ENCODE data around the gene CFAP44. TPM values are rescaled to one million over a fixed set of nuclear protein-coding genes. Genes with fewer than 3 reads are reported as not detected.
A peak's percentile ranks its signal among the peaks of the same experiment; 100 is the strongest.

CFAP44 gene
- total and polyA plus RNA-seq, 2 of the 4 experiments (the other 2 are of a cell fraction): 0.90 to 1.7 TPM

DNA sequence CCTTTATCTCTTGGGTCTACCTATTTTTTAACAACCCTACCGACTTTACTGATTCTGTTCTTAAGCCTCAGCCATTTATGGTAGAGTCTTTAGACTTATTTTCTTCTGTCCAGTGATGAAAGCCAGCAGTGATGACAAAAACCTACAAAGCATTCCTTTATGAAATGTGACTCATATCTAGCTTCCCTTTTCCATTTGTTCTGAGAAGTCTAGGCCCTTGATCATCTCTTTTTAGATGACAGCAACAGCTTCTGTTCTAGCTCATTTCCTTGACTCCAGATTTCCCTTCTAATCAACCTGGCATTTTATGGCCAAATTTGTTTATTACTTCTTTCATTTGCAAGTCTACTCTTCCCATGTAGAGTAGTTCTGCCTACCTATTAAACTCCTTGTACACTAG is 36.1 kb downstream of the CFAP44 start:
- Histone ChIP-seq H2BK15ac (ENCODE audit: low read depth, low read length) (no peak overlapping the region), H2BK20ac (ENCODE audit: low read depth, low read length) (no peak overlapping the region), H3K18ac (ENCODE audit: low read depth, low read length) (no peak overlapping the region), H3K27me3 (ENCODE audit: control insufficient read depth, insufficient read depth, low read length) (no peaks in the 10 kb centered on the region), H4K91ac (ENCODE audit: insufficient read depth, low read depth, low read length) (no peak overlapping the region), H3K4me3 (ENCODE audit: insufficient read depth, low read depth, low read length) (no peak overlapping the region), H3K4ac (ENCODE audit: low read depth, low read length) (no peak overlapping the region), H3K14ac (replicated peaks; ENCODE audit: low read depth, low read length) (no peak overlapping the region), H3K56ac (ENCODE audit: extremely low read depth, insufficient read depth, low read length) (no peak overlapping the region), H2AK9ac (replicated peaks; ENCODE audit: low read depth, low read length, poor library complexity) (no peak overlapping the region), H3K23ac (ENCODE audit: low read depth, low read length) (no peak overlapping the region), H3K27ac (ENCODE audit: insufficient read depth, low read length) (no peak overlapping the region), H4K20me1 (ENCODE audit: insufficient read depth, low read length) (no peaks in the 10 kb centered on the region), H3K9ac (ENCODE audit: low read depth, low read length) (no peak overlapping the region), H3K9me1 (ENCODE audit: insufficient read depth, low read length) (no peaks in the 10 kb centered on the region), H4K8ac (ENCODE audit: low read depth in 2 of 2, low read length in 2 of 2) (no peak overlapping the region), H3K4me1 (ENCODE audit: control insufficient read depth, insufficient read depth, low read length) (no peaks in the 10 kb centered on the region), H3K36me3 (ENCODE audit: control insufficient read depth, insufficient read depth, low read length) (peaks cover 1% of the 10 kb centered on the region; the same call in 1 of the 2 replicates), H2AK5ac (ENCODE audit: low read depth, low read length) (no peak overlapping the region), H2BK5ac (ENCODE audit: low read depth, low read length, poor library complexity, severe bottlenecking) (no peak overlapping the region), H3K9me3 (ENCODE audit: control insufficient read depth, insufficient read depth, low read length) (no peaks in the 10 kb centered on the region), H2BK120ac (ENCODE audit: low read depth, low read length) (no peak overlapping the region), H4K5ac (ENCODE audit: low read depth, low read length) (no peak overlapping the region), H3K79me1 (ENCODE audit: low read depth in 1 of 2, low read length in 2 of 2) (no peaks in the 10 kb centered on the region), H3K4me2 (ENCODE audit: low read depth, low read length) (no peak overlapping the region), H2AFZ (replicated peaks; ENCODE audit: low read length, poor library complexity) (no peak overlapping the region)
- ATAC-seq (ENCODE audit: low read depth): no peak
- dilution Hi-C loops (cut with HindIII; ENCODE audit: low sequenced_read_pairs, unreplicated experiment): no loop called here
- CTCF ChIA-PET: interaction anchor here (0.6 kb wide), 1 partner anchor 11 kb away, joined by 3 read pairs; no protein-coding TSS in a partner anchor
- no peak for TF ChIP-seq NFE2L2 (IDR thresholded peaks at IDR 0.05; ENCODE audit: low read depth, low read length)
- peak; percentile 18; the same call in 1 of the 2 replicates for TF ChIP-seq FOS (IDR thresholded peaks at IDR 0.05; ENCODE audit: low read depth, low read length)
- in situ Hi-C loops (cut with MboI; ENCODE audit: low sequenced_read_pairs): no loop called here
- no TSS peak for BruUV-seq (replicated peaks)
- intact Hi-C loops (cut with micrococcal nuclease): loop anchor here (2.0 kb wide), 1 partner anchor 14 kb away; no protein-coding TSS in a partner anchor
- WGBS, 2 experiments (ENCODE audit: extremely low coverage in 2 of 2, insufficient read length in 1 of 2): no CpG with 5 or more reads among the region's 1 CpG
- POLR2A ChIA-PET (ENCODE audit: unreplicated experiment): no interaction called here
- DNase-seq: peak; percentile 62

Data from IMR-90 (cell line).